HG02981 (cell line): ENCODE data around the gene UBE4B.

Experiments
- ATAC-seq: cut with Tn5 transposase; IDR thresholded peaks from one replicate; pipeline ENCODE4 v1.9.1; 2021; ENCODE audit warnings: mild to moderate bottlenecking, moderate library complexity; ENCODE audit not compliant: unreplicated experiment

Gene UBE4B

GRCh38 chr1:10108948-10109708, 76.4 kb downstream of the UBE4B start:
- ATAC-seq = no peak

DNA sequence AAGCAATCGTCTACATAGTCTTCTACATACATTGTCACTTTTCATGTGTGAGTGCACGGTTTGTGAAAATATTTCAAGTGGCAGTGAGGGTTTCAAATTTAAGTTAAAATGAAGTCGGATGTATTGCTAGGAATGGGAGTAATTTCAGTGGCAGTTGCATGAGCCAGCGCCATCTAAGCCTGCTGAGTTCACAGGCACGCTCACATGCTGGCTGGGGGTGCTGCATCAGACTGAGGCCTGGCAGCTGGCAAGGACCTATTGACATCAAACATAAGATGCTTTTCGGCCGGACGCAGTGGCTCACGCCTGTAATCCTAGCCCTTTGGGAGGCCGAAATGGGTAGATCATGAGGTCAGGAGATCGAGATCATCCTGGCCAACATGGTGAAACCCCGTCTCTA, 80.7 kb downstream of the UBE4B start:
- ATAC-seq = no peak

GRCh38 chr1:10114746-10115145, 82.0 kb downstream of the UBE4B start:
- ATAC-seq = no peak

GRCh38 chr1:10117132-10117531, 84.4 kb downstream of the UBE4B start:
- no peak for ATAC-seq

DNA sequence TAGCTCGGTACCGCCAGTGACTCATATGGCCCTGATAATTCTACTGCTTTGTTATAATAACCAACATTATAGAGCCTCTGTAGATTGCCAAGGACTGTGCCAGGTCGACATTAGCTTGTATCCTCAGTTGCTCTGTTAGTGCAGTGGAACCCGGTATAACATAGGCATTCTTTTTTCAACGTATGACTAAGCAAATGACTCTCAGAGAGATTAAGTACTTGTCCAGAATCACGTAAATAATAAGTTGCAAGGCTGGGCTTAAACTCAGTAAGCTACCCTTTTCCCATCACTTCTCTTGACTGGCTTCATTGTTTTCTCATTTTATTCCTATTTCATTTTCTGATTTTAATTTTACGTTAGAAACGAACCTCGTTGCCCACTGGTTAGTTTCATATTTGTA, 85.1 kb downstream of the UBE4B start:
- ATAC-seq = no peak

DNA sequence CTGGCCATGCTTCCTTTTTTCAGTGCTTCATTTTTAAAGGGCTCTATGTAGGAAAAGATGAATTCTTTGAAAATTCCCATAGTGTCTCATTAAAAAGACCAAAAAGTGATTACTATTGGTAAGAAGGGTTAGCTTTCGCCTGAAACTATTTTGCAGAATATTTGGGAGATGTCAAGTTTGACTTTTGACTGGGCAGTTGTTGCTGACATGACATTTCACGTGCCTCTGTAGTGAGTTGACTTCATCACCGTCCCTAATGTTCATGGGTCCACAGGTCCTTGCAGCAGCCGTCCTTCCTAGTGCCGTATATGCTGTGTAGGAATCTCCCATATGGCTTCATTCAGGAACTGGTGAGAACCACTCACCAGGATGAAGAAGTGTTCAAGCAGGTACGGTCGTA, 88.9 kb downstream of the UBE4B start:
- no peak for ATAC-seq

- ATAC-seq = no peak
Observed at GRCh38 chr1:10122926-10123325, 90.2 kb downstream of the UBE4B start.

DNA sequence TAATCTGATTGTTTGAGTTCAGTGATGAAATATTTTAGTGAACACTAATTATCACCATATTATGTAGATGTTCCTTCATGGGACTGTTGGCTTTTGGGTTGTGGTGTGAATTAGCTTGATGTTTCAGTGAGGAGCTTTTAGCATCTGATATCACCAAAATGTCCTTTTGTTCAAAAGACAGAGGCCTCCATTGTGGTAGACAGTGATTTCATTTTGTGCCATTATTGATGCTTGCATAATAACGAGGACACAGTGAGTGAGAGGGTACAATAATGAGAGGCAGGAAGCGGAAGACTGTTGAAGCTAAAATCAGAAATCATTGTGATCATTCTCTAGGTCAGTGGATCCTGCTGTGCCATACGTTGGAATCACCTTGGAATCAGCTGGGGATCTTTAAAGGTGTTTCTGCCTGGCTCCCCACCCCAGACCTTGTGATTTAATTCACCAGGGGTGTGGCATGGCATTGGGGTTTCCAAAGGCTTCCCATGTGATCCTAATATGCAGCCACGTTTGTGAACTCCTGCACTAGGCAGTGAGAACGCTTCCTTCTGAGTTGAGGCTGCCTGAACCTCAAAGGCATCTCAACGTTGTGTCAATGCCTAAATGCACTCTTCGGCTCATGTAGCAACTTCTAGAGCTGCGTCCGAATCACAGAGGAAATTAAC, 95.5 kb downstream of the UBE4B start:
- no peak for ATAC-seq

DNA sequence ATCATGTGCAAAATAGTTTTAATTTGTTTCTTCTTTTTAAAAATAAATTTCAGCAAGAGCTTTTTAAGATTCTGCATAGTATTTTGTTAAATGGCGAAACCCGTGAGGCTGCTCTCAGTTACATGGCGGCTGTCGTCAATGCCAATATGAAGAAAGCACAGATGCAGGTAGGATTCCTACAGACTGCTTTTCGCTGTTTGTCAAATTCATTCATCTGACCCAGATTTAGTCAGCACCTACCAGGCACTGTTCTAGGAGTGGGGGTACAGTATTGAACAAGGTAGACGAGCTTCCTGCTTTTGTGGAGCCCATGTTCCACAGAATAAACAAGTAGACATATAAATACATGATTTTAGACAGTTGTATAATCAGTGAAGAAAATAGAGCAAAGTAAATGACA, 99.6 kb downstream of the UBE4B start:
- ATAC-seq = no peak

- ATAC-seq = no peak
Observed at GRCh38 chr1:10132852-10133251, 100.1 kb downstream of the UBE4B start.

GRCh38 chr1:10140981-10141380, 108.2 kb downstream of the UBE4B start:
- no peak for ATAC-seq

GRCh38 chr1:10143961-10144485, 111.3 kb downstream of the UBE4B start:
- no peak for ATAC-seq

- ATAC-seq = no peak
Observed at GRCh38 chr1:10146391-10146790, 113.6 kb downstream of the UBE4B start.

DNA sequence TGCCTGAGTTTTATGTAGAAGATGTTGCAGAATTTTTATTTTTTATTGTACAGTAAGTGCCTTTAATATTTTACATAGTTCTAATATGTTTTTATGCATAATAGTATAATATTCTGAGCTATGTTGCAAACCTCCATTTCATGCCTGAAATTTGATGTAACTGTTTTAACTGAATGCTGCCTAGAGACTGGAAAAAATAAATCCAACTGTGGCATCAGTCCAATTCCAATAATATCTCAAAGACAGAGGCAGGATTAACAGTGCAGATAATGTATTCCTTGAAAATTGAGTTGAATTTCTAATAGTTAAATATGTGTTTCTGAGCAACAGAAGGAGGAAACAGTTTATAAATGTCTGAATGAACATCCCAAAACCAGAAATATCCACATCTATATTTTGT, 116.5 kb downstream of the UBE4B start:
- no peak for ATAC-seq

DNA sequence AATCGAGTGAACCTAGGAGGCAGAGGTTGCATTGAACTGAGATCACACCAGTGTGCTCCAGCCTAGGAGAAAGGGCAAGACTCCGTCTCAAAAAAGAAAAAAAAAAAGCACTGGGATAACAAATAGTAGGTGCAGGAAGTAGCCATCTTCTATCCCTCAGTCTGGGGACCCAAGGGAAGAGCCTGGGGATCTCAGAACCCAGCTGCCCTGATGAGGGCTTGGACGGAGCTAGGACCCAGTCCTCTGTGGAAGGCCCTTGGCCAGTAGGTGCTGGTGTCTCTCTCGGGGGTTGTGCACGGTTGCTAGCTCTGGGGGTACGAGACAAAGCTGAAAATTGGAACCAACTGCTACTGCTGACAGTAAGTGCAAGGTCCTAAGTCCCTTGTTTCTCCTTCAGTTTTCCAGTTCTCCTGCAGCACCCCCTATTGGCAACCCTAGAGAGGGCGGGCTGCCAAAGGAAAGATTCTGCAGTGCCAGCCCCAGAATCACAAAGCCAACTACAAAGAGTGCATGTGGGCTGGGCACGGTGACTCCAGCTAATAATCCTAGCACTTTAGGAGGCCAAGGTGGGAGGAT, 120.0 kb downstream of the UBE4B start:
- no peak for ATAC-seq

GRCh38 chr1:10155087-10155712, 122.4 kb downstream of the UBE4B start:
- ATAC-seq = no peak

GRCh38 chr1:10160173-10160572, 127.4 kb downstream of the UBE4B start:
- ATAC-seq = no peak

DNA sequence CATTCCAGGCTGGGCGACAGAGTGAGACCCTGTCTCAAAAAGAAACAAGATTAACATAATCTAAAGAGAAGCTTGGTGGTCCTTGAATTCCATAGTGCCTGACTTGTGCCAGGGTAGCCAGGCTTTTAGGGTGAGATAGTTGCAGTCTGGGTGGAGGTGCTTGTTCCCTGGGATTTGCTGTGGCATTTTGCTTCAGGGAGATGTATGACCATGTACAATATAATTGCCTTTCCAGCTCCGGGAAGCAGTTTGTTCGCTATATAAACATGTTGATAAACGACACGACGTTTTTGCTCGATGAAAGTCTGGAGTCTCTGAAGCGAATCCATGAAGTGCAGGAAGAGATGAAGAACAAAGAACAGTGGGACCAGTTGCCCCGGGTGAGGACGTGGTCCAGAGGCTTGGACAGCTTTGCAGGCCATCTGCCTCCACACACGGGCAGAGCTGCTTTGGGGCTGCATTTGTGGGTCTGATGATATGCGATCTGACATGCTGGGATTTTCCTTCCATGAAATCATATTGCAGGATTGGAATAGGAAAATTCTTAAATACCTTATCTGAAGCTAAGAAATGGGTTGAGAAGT, 128.2 kb downstream of the UBE4B start:
- ATAC-seq = no peak

DNA sequence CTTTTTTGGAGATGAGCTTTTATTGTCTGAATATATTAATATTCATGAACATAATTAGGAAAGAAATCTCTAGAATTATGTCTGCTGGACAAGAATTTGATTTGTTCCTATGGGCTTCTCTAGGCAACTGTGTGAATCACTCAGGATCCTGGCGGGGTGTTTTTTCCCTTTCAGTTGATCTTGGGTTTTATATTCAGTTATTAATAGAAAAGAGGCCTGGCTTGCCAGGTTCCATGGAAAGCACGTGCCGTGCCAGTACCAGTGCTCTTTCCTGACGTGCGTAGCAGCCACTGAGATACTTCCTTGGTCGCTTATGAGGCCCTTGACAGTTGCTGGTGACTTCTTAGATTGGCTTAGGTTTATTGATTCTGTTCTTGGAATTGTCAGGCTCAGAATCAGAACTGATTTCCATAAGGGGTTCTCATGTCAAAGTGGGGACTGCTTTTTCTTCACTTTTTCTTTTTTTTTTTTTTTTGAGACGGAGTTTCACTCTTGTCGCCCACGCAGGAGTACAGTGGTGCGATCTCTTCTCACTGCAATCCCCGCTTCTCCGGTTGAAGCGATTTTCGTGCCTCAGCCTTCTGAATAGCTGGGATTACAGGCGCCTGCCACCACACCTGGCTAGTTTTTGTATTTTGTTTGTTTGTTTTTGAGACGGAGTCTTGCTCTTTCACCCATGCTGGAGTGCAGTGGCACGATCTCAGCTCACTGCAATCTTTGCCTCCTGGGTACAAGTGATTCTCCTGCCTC, 129.0 kb downstream of the UBE4B start:
- ATAC-seq = no peak

DNA sequence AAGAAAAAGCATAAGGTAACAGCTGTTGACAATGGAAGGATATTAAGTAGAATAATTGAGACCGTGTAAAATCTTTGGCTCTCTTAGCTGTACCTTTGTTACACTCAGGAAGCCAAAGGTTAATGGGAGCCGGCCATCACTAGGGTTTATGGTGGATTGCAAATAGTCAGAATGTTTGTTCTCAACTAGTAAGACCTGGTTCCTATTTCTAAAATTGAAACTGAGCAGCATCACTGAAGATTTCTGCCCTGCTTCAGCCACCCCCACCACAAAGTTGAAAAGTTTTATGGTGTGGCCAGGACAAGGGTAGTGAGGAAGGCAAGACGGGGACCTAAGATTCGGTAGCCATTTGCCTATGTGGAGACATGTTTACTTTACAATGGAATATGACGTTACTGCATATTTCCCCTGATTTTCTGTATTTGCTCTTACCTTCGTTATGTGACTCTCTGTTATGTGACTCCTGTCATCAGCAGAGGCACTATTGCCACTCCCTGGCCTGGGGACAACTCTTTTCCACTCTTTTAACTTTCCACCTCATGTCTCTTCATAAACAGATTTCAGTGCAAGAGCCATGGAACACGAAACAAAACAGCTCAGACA, 136.3 kb downstream of the UBE4B start:
- no peak for ATAC-seq
